Panc1 (cell line): Measurements from ENCODE around the gene CRISPLD2.

Experiments used
- CTCF ChIP-seq: fragments of 450-650 bp; IDR thresholded peaks from 2 replicates; pipeline ENCODE4 v1.5.1; 2017; ENCODE audit warnings: mild to moderate bottlenecking
- POLR2AphosphoS5 ChIP-seq: IDR thresholded peaks from 2 replicates; pipeline ENCODE4 v1.6.1; 2012; ENCODE audit warnings: mild to moderate bottlenecking, low read depth, low read length, moderate library complexity
- REST ChIP-seq, 2 experiments: IDR thresholded peaks; 2 replicates each; pipeline ENCODE4 v1.6.1; 2011 to 2012; ENCODE audit warnings: low read depth in 2 of 2, control low read depth in 1 of 2, low read length in 1 of 2, mild to moderate bottlenecking in 1 of 2, moderate library complexity in 1 of 2; ENCODE audit not compliant: insufficient read depth in 1 of 2
- TCF7L2 ChIP-seq: IDR thresholded peaks from 2 replicates; pipeline ENCODE4 v1.6.1; 2011; ENCODE audit warnings: mild to moderate bottlenecking, low read depth, low read length, inconsistent platforms

DNA sequence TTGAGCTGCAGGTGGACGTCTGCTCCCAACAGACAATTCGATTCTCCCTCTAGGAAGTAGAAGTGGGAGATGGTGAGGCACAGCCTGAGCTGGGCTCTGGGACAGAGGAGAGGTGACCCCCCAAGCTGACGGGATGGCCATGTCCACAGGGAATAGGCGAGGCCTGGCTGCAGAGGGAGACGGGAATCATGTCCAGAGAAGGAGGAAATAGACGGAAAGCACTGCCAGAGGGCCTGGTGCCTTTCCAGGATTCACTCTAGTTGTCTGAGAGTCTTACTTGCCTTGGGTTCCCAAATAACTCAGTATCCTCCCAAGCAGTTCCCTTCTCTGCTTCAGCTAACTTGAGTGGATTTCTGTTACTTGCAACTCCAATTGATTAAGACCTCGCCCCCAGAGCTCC, 4.3 kb upstream of the CRISPLD2 start:
- TF ChIP-seq POLR2AphosphoS5 = no peak
- no peak for TF ChIP-seq REST (IDR thresholded peaks at IDR 0.05; ENCODE audit: insufficient read depth in 1 of 2, low read depth in 2 of 2, low read length in 1 of 2)
- no peak for TF ChIP-seq CTCF
- no peak for TF ChIP-seq TCF7L2
